Stimulated activated CD4-positive, alpha-beta T cell treated with anti-CD3 and anti-CD28 coated beads, Interleukin-1b, Interleukin-23, amount 100 ng/mL, for 1 hour (primary cell): ENCODE measurements around the gene CDKL4.
"Not testable (repeated sequence)": the region's sequence is repeated elsewhere in the genome, so short reads cannot be mapped to it uniquely, and the experiment has no call there.

Experiments
- DNase-seq, 2 donors: peaks; one replicate each; pipeline ENCODE4 v3.0.0-alpha.2; 2020; ENCODE audit warnings: low read depth in 2 of 2

Gene CDKL4

GRCh38 chr2:39144416-39144815 lies 99.4 kb downstream of the CDKL4 start:
- no peak for DNase-seq

- no peak for DNase-seq
These were observed 100.7 kb downstream of the CDKL4 start for GRCh38 chr2:39142904-39143605.

GRCh38 chr2:39141334-39142271 lies 102.2 kb downstream of the CDKL4 start:
- DNase-seq: no peak

GRCh38 chr2:39140948-39141333 lies 102.8 kb downstream of the CDKL4 start:
- not testable (repeated sequence) for DNase-seq

GRCh38 chr2:39140322-39140847 lies 103.4 kb downstream of the CDKL4 start:
- DNase-seq: no peak

GRCh38 chr2:39139511-39140237 lies 104.1 kb downstream of the CDKL4 start:
- DNase-seq: no peak

- no peak for DNase-seq
These were observed 104.9 kb downstream of the CDKL4 start for GRCh38 chr2:39138837-39139211.

- DNase-seq: not testable (repeated sequence)
These were observed 105.5 kb downstream of the CDKL4 start for GRCh38 chr2:39138187-39138836.

- DNase-seq: no peak
These were observed 107.0 kb downstream of the CDKL4 start for GRCh38 chr2:39136799-39137198.

- no peak for DNase-seq
These were observed 108.0 kb downstream of the CDKL4 start for GRCh38 chr2:39135690-39136259.

GRCh38 chr2:39133215-39133851 lies 110.4 kb downstream of the CDKL4 start:
- no peak for DNase-seq

- DNase-seq: peak in 1 of 2 donors; percentile 39
These were observed 114.8 kb downstream of the CDKL4 start for GRCh38 chr2:39128919-39129391.

GRCh38 chr2:39127973-39128372 lies 115.8 kb downstream of the CDKL4 start:
- DNase-seq: no peak
